ENCODE data around the gene TOGARAM1.

TOGARAM1 gene

GRCh38 chr14:44961554-44962333 is at the start of gene TOGARAM1, which contains the start of gene KLHL28:
Gene TOGARAM1 (plus strand): TSS chr14:44962190. CDS start chr14:44962422, 232 bp downstream.
Gene KLHL28 (minus strand): TSS chr14:44961947. CDS start chr14:44945928, 16,019 bp downstream.
- H3K4me1 ChIP-seq (ENCODE audit: insufficient read depth, low read length) = no peaks in the 10 kb centered on the region
- H3K36me3 ChIP-seq (ENCODE audit: insufficient read depth, low read length) = no peaks in the 10 kb centered on the region
- peak within 1 kb of the TSS; percentile 65 for H3K9ac ChIP-seq (ENCODE audit: low read depth, low read length)
- H3K9me3 ChIP-seq (ENCODE audit: control insufficient read depth, insufficient read depth, low read length) = no peaks in the 10 kb centered on the region

DNA sequence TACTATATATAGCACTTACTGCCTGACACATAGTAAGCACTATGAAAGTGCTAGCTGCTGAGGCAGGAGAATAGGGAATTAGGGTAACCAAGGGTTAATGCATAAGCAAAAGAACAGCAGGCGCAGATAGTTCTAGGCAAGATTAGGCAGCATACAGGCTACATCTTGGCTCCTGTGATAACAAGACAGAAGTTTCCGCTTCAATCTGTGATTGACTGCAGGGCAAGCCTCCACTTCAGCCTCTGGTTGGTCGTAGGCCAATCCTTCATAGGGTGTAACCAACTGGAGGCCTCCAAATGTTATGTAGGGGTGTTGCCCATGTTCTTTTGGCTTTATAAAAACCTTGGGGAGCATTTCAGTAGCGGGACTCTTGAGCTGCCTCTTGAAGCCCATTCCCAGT is 47.1 kb upstream of the TOGARAM1 start:
- Histone ChIP-seq H3K9me3 (ENCODE audit: control insufficient read depth, insufficient read depth, low read length) (no peaks in the 10 kb centered on the region), H3K4me1 (ENCODE audit: insufficient read depth, low read length) (peaks cover 7% of the 10 kb centered on the region; the same call in 1 of the 2 replicates), H3K9ac (ENCODE audit: low read depth, low read length) (no peak overlapping the region), H3K36me3 (ENCODE audit: insufficient read depth, low read length) (no peaks in the 10 kb centered on the region)

DNA sequence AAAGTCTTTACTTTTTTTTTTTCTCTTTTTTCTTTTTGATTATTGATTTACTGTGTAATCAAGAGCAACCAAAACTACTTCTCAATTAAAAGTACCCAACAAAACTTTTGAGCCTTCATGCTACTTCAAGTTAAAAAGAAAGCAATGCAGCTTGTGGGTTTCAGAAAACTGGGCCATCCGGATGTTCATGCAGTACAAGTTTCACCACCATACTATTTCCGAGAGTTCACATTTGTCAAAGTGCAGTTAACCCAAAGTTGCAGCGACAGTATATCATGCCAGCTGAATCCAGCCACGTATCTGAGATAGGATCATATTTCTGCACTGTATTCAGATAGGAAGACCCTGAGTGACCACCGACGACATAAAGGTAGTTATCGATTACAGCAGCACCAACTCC is 33.2 kb upstream of the TOGARAM1 start:
- Histone ChIP-seq H3K9me3 (ENCODE audit: control insufficient read depth, insufficient read depth, low read length) (no peaks in the 10 kb centered on the region), H3K9ac (ENCODE audit: low read depth, low read length) (no peak overlapping the region), H3K36me3 (ENCODE audit: insufficient read depth, low read length) (no peaks in the 10 kb centered on the region; the same call in 1 of the 2 replicates), H3K4me1 (ENCODE audit: insufficient read depth, low read length) (no peaks in the 10 kb centered on the region)

DNA sequence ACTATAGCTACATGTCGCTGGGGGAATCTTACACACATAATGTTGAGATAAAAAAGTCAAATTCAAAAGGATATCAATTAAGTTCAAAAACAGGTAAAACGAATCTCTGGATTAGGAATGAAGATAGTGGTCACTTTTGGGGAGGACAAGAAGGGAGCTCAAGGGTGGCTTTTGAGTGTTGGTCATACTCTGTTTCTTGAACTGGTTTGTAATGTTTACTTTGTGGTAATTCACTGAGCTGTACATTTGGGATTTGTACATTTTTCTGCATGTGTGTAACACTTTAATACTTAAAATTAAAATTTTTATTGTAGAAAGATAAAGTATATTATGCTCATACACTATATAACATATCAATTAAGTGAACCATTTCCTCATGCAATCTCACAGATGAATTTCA is 26.8 kb upstream of the TOGARAM1 start:
- Histone ChIP-seq H3K36me3 (ENCODE audit: insufficient read depth, low read length) (peaks cover 5% of the 10 kb centered on the region; the same call in 1 of the 2 replicates), H3K9me3 (ENCODE audit: control insufficient read depth, insufficient read depth, low read length) (no peaks in the 10 kb centered on the region), H3K9ac (ENCODE audit: low read depth, low read length) (no peak overlapping the region), H3K4me1 (ENCODE audit: insufficient read depth, low read length) (no peaks in the 10 kb centered on the region)

GRCh38 chr14:44937547-44937946 is 24.4 kb upstream of the TOGARAM1 start:
- Histone ChIP-seq H3K4me1 (ENCODE audit: insufficient read depth, low read length) (no peaks in the 10 kb centered on the region), H3K9ac (ENCODE audit: low read depth, low read length) (no peak overlapping the region), H3K9me3 (ENCODE audit: control insufficient read depth, insufficient read depth, low read length) (no peaks in the 10 kb centered on the region), H3K36me3 (ENCODE audit: insufficient read depth, low read length) (peaks cover 5% of the 10 kb centered on the region; the same call in 1 of the 2 replicates)

GRCh38 chr14:44940211-44940610 is 21.8 kb upstream of the TOGARAM1 start:
- Histone ChIP-seq H3K9ac (ENCODE audit: low read depth, low read length) (no peak overlapping the region), H3K9me3 (ENCODE audit: control insufficient read depth, insufficient read depth, low read length) (no peaks in the 10 kb centered on the region), H3K4me1 (ENCODE audit: insufficient read depth, low read length) (no peaks in the 10 kb centered on the region), H3K36me3 (ENCODE audit: insufficient read depth, low read length) (peaks cover 5% of the 10 kb centered on the region; the same call in 1 of the 2 replicates)

DNA sequence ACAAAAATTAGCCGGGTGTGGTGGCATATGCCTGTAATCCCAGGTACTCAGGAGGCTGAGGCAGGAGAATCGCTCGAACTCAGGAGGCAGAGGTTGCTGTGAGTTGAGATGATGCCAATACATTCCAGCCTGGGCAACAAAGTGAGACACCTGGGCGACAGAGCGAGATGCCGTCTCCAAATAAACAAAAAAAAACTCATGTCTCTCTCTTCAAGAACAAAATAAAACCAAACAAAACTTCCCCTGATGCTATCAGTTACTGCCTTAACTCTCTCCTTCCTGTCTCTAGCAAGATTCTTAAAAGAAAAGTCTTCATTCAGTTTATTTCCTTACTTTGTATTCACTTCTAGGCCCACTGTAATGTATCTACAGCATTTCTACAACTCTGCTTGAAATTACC is 21.0 kb upstream of the TOGARAM1 start:
- Histone ChIP-seq H3K9ac (ENCODE audit: low read depth, low read length) (no peak overlapping the region), H3K9me3 (ENCODE audit: control insufficient read depth, insufficient read depth, low read length) (no peaks in the 10 kb centered on the region), H3K4me1 (ENCODE audit: insufficient read depth, low read length) (no peaks in the 10 kb centered on the region), H3K36me3 (ENCODE audit: insufficient read depth, low read length) (peaks cover 8% of the 10 kb centered on the region; the same call in 1 of the 2 replicates)

DNA sequence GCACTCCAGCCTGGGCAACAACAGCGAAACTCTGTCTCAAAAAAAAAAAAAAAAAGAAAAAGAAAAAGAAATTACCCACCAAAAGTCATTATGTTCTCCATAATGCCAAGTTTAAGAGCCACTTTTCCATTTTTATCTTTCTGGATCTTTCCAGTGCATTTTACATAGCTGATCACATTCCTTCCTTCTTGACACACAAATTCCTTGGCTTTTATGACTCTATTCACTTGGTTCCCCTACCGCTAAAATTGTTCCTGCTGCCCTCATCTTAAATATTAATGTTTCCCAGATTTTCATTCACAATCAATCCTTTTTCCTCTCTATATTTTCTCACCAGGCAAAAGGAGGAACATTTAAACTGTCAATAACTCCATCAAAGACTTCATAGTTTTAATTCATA is 20.4 kb upstream of the TOGARAM1 start:
- H3K36me3 ChIP-seq (ENCODE audit: insufficient read depth, low read length) = peaks cover 8% of the 10 kb centered on the region; the same call in 1 of the 2 replicates

DNA sequence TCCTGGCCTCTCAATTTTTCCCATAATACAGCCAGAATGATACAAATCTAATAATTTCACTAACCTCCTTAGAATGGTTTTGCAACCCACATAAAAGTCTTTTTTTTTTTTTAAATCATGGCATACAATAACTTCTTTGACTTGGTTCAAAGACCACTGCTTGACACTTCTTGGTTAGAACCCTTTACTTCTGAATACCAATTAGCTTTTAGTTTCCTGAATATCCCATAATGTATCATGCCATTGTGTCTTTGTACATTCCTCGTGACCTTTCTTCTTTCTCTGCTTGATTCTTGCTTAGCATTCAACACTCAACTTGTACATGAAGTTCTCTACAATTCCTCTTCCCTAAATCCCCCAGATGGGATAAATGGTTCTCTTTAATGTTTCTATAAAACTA is 19.6 kb upstream of the TOGARAM1 start:
- Histone ChIP-seq H3K4me1 (ENCODE audit: insufficient read depth, low read length) (no peaks in the 10 kb centered on the region), H3K9me3 (ENCODE audit: control insufficient read depth, insufficient read depth, low read length) (no peaks in the 10 kb centered on the region), H3K9ac (ENCODE audit: low read depth, low read length) (no peak overlapping the region), H3K36me3 (ENCODE audit: insufficient read depth, low read length) (peaks cover 8% of the 10 kb centered on the region; the same call in 1 of the 2 replicates)

More for the DNA sequence above, 20.4 kb upstream of the TOGARAM1 start:
- Histone ChIP-seq H3K9ac (ENCODE audit: low read depth, low read length) (no peak overlapping the region), H3K4me1 (ENCODE audit: insufficient read depth, low read length) (no peaks in the 10 kb centered on the region), H3K9me3 (ENCODE audit: control insufficient read depth, insufficient read depth, low read length) (no peaks in the 10 kb centered on the region)

DNA sequence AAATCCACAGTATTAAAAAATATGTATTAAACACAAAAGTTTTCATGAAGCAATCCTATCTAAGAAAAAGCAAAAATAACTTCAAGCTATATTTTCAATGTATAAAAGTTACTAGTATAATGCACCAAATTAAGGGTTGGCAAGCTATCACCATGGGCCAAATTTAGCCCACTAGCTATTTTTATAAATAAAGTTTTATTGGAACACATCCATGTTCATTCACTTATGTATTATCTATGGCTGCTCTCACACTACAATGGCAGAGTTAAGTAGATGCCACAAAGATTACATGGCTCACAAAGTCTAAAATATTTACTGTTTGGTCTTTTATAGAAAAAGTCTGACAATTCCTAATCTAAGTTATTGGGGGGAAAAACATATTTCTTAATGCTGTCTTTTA is 17.9 kb upstream of the TOGARAM1 start:
- Histone ChIP-seq H3K9me3 (ENCODE audit: control insufficient read depth, insufficient read depth, low read length) (no peaks in the 10 kb centered on the region), H3K36me3 (ENCODE audit: insufficient read depth, low read length) (peaks cover 8% of the 10 kb centered on the region; the same call in 1 of the 2 replicates), H3K9ac (ENCODE audit: low read depth, low read length) (no peak overlapping the region), H3K4me1 (ENCODE audit: insufficient read depth, low read length) (no peaks in the 10 kb centered on the region)

GRCh38 chr14:44945264-44945663 is 16.7 kb upstream of the TOGARAM1 start:
- Histone ChIP-seq H3K9me3 (ENCODE audit: control insufficient read depth, insufficient read depth, low read length) (no peaks in the 10 kb centered on the region; the same call in 1 of the 2 replicates), H3K9ac (ENCODE audit: low read depth, low read length) (no peak overlapping the region), H3K36me3 (ENCODE audit: insufficient read depth, low read length) (peaks cover 4% of the 10 kb centered on the region; the same call in 1 of the 2 replicates), H3K4me1 (ENCODE audit: insufficient read depth, low read length) (no peaks in the 10 kb centered on the region)

DNA sequence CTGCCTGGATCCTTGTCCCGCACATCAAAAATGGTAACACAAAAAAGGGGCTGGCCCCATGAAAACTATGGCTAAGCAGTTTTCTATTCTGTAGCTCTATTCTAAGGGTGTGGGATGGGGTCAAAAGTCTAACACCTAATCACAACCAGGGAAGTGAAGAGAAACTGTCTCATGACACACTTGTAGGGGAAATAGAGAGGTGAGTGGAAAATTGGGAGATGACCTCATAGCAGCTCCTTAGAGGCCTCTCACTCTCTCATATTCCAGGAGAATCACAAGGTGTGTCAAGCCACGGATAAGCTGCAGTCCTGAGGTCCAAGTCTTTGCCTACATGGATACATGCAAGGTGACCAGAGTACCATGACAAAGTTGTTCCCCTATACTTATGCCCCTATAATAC is 10.9 kb upstream of the TOGARAM1 start:
- Histone ChIP-seq H3K36me3 (ENCODE audit: insufficient read depth, low read length) (no peaks in the 10 kb centered on the region), H3K4me1 (ENCODE audit: insufficient read depth, low read length) (no peaks in the 10 kb centered on the region), H3K9ac (ENCODE audit: low read depth, low read length) (no peak overlapping the region), H3K9me3 (ENCODE audit: control insufficient read depth, insufficient read depth, low read length) (no peaks in the 10 kb centered on the region; the same call in 1 of the 2 replicates)

DNA sequence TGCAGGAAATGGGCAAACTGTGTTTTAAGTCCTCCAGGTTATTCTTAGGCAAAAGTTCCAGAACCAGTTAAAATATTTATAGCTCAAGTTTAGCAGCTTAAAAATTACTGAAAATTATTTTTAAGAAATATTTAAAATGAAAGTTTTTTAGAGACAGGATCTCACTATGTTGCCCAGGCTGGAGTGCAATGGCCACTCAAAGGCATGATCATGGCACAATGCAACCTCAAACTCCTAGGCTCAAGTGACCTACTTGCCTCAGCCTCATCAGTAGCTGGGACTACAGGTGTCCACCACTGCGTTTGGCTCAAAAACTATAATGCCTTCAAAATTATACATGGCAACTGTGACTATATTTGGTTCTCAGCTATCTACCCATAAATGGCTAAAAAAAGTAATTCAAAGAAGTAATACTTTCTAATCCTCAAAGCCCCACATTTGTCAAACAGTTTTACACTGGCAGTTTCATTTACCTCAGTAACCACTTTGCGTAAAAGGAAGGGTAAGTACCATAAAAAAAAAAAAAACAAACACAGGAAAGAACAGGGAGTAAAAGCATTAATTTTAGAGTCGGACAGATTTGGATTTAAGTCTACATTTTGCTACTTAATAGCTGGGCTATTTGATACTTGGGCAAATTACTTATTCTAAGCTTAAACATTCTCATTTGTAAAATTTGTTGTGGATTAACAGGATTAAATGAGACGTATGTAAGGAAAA is 9.4 kb upstream of the TOGARAM1 start:
- H3K36me3 ChIP-seq (ENCODE audit: insufficient read depth, low read length) = no peaks in the 10 kb centered on the region
- H3K9me3 ChIP-seq (ENCODE audit: control insufficient read depth, insufficient read depth, low read length) = no peaks in the 10 kb centered on the region; the same call in 1 of the 2 replicates
- no peak overlapping the region for H3K9ac ChIP-seq (ENCODE audit: low read depth, low read length)
- H3K4me1 ChIP-seq (ENCODE audit: insufficient read depth, low read length) = no peaks in the 10 kb centered on the region

DNA sequence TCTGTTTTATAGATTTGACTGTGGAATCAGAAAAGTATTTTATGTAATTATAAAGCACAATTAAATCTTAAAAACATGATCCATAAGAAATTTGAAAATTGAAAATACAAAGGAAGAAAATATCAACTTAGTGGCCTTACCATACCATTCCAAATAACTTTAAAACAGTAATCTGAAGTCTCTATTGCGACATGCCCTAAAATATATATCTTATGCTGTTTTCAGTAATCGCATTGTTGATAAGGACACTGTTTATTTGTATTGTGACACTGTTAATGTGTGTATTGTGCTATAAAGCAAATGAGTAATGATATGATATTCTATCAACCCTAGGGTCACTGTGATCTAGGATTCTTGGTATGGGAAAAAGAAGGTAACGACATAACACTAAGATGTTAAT is 7.2 kb upstream of the TOGARAM1 start:
- no peaks in the 10 kb centered on the region for H3K9me3 ChIP-seq (ENCODE audit: control insufficient read depth, insufficient read depth, low read length)
- no peaks in the 10 kb centered on the region for H3K36me3 ChIP-seq (ENCODE audit: insufficient read depth, low read length)
- H3K4me1 ChIP-seq (ENCODE audit: insufficient read depth, low read length) = no peaks in the 10 kb centered on the region
- no peak overlapping the region for H3K9ac ChIP-seq (ENCODE audit: low read depth, low read length)
